GM12891 (cell line): ENCODE results near the gene UBE2H.
"Not testable (repeated sequence)": the region's sequence is repeated elsewhere in the genome, so short reads cannot be mapped to it uniquely, and the experiment has no call there.

Source experiments
- DNase-seq: peaks from one replicate; pipeline ENCODE4 v3.0.0; 2011; ENCODE audit warnings: low spot score; ENCODE audit not compliant: insufficient read length
- FAIRE-seq: peaks from 2 replicates; lab custom pipeline; 2011; peaks lifted over from hg19 to GRCh38; lab: Jason Lieb, UNC
- PAX5 ChIP-seq: IDR thresholded peaks from 2 replicates; pipeline ENCODE4 v1.6.1; 2011; ENCODE audit warnings: low read length, moderate library complexity, mild to moderate bottlenecking; ENCODE audit not compliant: insufficient read depth, severe bottlenecking
- POLR2A ChIP-seq: IDR thresholded peaks from 2 replicates; pipeline ENCODE4 v1.6.1; 2011; ENCODE audit warnings: low read depth, low read length, control low read depth
- POLR2AphosphoS5 ChIP-seq: IDR thresholded peaks from 2 replicates; pipeline ENCODE4 v1.6.1; 2011; ENCODE audit warnings: low read depth, low read length, control low read depth
- POU2F2 ChIP-seq: IDR thresholded peaks from 2 replicates; pipeline ENCODE4 v1.6.1; 2011; ENCODE audit warnings: low read depth, mild to moderate bottlenecking, control low read depth, low read length, moderate library complexity
- SPI1 ChIP-seq: IDR thresholded peaks from 2 replicates; pipeline ENCODE4 v1.6.1; 2011; ENCODE audit warnings: low read depth, low read length, control low read depth
- TAF1 ChIP-seq: IDR thresholded peaks from 2 replicates; pipeline ENCODE4 v1.6.1; 2011; ENCODE audit warnings: low read depth, low read length, control low read depth

Gene UBE2H

DNA sequence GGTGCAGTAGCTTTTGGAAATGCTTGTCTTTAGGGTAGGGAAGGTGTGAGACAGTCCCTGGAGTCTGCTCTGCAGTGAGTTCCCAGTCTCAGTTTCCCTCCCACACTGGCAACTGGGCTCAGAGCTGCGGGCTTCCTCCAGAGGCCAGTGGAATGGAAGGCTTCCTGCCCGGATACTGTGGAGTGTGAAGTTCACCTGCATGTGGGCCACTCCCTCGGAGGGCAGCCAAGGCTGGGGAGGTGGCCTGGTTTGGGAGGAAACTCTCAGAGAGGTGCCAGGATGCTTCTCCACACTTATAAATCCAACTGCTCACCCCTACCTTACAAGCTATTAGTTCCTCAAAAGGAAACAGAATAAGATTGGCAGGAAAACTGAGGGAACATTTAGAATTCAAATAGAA lies 18.1 kb upstream of the UBE2H start:
- no peak for DNase-seq
- TF ChIP-seq POU2F2 (no peak), TAF1 (no peak), POLR2A (no peak), PAX5 (no peak), POLR2AphosphoS5 (no peak), SPI1 (no peak)
- no peak for FAIRE-seq

DNA sequence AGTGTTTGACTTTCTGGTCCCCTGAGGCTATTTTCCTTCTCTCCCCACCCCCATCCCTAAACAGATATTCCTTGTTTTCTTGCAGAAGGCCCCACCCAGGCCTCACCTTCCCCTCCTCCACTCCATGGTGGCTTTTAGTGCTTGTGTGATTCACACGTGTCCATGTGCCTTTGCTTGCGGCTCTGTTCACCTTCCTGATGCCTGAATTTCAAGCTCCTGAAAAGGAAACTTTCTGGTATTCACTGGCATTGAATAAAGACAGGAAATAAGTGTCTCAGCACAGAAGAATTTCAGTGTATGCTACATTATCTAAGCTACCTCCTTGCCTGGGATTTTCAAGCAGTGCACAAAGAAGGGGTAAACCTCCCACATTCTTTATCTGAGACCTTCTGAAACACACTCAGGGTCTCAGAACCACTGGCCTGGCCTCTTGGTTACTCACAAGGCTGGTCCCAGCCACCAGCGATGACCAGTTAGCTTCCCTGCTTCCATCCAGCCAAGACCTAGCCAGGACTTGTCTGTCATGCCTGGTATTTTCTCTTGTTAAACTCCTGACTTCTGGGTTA lies 17.2 kb upstream of the UBE2H start:
- TF ChIP-seq POLR2A, result no peak
- TF ChIP-seq PAX5, result no peak
- TF ChIP-seq SPI1, result no peak
- no peak for TF ChIP-seq TAF1
- no peak for TF ChIP-seq POU2F2
- TF ChIP-seq POLR2AphosphoS5, result no peak
- DNase-seq, result no peak
- FAIRE-seq, result no peak

GRCh38 chr7:129968592-129969383 lies 16.0 kb upstream of the UBE2H start:
- TF ChIP-seq POU2F2, result no peak
- no peak for TF ChIP-seq SPI1
- no peak for TF ChIP-seq TAF1
- TF ChIP-seq PAX5, result no peak
- no peak for TF ChIP-seq POLR2A
- TF ChIP-seq POLR2AphosphoS5, result no peak
- no peak for DNase-seq
- no peak for FAIRE-seq

- FAIRE-seq, DNase-seq: not testable (repeated sequence)
Observed at GRCh38 chr7:129960204-129960475, 7.4 kb upstream of the UBE2H start.

GRCh38 chr7:129959471-129960203 lies 6.9 kb upstream of the UBE2H start:
- FAIRE-seq (no peak), DNase-seq (no peak)
- peak; percentile 50; the same call in 1 of the 2 replicates for TF ChIP-seq SPI1
- TF ChIP-seq POLR2AphosphoS5, result no peak

DNA sequence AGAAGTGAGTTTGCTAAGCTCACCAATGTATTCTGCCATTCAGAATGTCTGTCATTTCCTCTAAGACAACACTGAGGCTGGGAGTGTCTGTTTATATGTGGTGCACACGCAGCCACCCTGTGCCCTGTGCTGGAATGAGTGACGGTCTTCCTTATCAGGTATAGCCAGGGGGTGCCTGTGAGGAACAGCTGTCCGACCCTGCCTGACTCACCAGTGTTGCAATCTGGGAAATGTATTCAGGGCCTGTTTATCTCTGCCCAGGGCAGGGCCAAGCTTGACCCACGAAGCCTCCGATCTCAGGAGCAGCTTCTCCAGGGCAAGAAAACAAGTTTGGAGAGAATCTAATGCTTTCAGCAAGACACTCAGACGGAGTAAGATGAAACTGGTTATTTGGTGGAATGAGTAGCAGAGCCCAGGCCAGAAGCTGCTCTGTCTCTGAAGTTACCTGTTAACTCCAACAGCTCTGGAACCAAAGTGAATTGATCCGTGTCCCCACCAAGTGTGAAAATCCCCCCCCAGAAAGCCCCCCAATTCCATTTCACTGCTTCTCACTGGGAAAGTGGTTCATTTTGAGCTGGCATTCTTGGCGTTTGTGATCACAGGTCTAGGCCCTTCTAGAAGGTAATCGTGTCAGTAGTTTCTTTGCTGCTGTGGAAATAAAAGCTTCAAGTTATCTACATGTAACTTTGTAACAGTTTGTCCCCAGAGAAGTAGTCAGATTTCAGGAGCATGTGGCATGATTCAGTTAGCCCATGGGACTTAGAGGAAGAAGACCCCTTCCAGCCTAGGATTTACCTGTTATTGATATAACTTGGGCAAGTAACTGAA lies 6.1 kb upstream of the UBE2H start:
- TF ChIP-seq POU2F2 (no peak), POLR2A (no peak), PAX5 (no peak), POLR2AphosphoS5 (no peak), TAF1 (no peak), SPI1 (no peak)
- no peak for DNase-seq
- no peak for FAIRE-seq

DNA sequence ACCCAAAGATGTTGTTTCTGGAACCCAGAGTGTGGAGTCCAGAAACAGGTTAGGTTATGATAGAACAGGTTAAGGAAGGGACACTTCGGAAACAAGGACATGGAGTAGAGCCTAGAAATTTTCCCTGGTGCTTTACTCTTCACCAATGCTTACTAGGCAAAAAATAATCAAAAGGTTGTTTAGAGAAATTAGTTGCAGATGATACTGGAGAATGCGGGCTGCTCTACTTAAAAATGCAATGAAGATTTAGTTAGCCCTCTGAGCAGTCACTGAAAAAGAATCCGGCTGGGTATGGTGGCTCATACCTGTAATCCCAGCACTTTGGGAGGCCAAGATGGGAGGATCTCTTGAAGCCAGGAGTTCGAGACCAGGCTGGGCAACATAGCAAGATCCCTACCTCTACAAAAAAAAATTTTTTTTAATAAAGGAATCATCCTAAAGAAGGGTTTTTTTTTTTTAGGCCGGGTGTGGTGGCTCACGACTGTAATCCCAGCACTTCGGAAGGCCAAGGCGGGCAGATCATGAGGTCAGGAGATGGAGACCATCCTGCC lies 3.3 kb upstream of the UBE2H start:
- DNase-seq (no peak), FAIRE-seq (no peak)
- TF ChIP-seq POU2F2 (no peak), POLR2AphosphoS5 (no peak), POLR2A (no peak), SPI1 (no peak), TAF1 (no peak), PAX5 (no peak)

DNA sequence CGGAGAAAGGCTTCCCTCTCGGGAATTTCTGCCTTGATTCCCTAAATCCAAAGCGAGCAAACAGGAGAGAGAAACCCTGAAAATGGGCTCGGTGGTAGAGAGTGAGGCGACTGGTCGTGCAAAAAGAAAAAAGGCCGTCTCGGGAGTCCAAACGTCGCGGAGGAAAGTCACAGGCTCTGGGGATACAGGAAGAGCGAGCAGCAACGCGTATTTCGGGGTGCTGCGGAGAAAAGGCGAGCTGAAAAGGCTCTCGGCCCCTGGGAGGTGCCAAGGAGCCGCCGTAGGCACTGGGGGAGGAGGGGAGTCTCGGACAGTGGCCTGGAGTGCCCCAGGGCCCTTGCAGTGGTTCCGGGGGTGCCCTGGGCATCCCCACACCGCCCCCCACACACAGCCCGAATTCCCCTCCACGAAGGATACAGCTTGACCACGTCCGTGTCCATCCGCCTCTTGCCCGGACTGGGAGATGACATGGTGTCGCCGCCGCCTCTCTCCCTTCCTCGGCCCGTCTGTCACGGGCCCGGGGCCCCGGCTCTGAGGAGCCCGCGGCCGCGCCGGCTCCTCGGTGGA lies 591 bp downstream of the UBE2H start:
- FAIRE-seq (no peak), DNase-seq (no peak)
- TF ChIP-seq SPI1 (no peak), PAX5 (no peak), POLR2A (peak; percentile 73), POLR2AphosphoS5 (peak; percentile 70; the same call in 1 of the 2 replicates), TAF1 (0 out of 2 replicates have a peak, but pooled peaks have one; percentile 36)
